HG03175 (cell line): ENCODE data around the gene MLIP.
"Not testable (repeated sequence)": the region's sequence is repeated elsewhere in the genome, so short reads cannot be mapped to it uniquely, and the experiment has no call there.

ENCODE experiments used
- ATAC-seq: cut with Tn5 transposase; IDR thresholded peaks from one replicate; pipeline ENCODE4 v1.9.1; 2021; ENCODE audit warnings: mild to moderate bottlenecking, moderate library complexity; ENCODE audit not compliant: unreplicated experiment

MLIP gene

DNA sequence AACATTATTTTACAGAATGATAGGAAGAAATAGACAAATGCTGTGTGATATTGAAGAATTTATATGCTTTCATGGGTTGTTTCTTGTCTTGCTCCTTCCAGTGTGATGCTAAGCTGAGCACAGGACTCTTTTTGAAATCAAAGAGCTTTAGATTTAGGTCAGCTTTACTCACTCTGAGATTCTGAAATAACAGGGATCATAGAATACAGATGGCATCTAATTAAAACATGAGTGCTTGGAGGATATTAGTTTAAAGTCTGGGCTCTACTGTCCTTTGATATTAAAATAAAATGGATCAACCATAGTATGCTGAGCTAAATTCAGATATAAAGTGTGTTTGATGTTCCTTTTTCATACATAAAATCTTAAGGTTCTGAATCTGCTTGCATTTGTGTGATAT, 29.6 kb downstream of the MLIP start:
- ATAC-seq = no peak

DNA sequence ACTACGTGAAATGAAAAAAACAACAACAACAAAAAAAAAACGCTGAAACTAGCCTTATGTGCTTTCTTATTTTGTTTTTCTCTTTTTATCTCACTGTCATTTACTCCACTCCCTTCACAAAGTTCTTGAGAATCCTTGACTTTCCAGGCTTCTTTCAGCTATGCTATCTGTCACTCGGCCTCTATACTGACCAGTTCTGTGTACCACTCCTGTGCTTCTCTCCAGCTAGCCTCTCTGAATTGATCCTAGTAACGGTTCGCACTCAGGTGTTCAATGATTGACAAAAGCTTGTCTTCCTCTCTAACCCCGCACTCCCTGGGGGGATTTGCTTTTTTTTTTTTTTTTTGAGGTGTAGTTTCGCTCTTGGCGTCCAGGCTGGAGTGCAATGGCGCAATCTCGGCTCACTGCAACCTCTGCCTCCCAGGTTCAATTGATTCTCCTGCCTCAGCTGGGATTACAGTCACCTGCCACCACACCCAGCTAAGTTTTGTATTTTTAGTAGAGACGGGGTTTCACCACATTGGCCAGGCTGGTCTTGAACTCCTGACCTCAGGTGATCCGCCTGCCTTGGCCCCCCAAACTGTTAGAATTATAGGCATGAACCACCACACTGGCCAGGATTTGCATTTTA, 31.8 kb downstream of the MLIP start:
- ATAC-seq = no peak

DNA sequence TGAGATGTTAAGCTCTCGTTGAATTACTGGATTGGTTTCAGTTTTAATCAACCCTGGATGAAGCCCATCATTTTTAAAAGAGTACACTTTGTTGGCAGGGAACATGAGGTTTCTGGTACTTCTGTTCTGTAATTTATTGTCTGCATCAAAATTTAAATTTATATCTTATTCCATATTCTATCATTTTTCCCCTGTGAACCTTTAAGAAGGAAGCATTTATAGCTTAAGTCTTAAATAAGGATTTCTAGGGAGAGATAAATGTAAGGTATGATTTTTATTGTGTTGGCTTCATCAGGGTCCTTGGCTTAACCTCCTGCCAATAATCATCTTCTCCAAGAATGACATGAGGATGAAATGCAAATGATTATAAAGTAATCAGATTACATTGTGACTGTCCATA, 40.6 kb downstream of the MLIP start:
- ATAC-seq = no peak

DNA sequence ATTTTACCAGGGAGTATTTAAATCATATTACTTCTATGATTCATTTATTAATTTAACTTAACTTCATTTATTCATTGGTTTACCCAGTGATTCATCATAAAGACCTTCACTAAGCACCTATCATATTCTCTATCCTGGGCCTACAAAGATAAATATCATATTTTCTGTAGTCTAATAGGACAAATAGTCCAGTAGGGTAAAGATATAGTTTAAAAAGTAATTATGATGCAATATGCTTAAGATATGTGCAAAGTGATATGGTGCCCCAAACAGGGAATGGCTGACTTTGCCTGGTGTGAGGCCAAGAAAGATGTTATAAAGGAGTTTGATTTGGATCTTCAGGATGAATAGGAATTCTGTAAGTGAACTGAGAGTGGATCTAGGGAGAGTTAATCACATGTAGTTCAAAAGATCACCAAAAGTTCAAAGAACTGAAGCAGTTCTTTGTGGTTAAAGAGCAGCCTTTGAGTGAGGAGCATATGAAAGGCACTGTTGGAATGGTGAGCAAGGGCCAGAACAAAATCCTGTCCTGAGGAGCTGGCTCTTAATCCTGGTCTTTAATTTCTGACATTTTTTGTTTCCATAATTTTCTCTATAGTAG, 45.5 kb downstream of the MLIP start:
- ATAC-seq = no peak

DNA sequence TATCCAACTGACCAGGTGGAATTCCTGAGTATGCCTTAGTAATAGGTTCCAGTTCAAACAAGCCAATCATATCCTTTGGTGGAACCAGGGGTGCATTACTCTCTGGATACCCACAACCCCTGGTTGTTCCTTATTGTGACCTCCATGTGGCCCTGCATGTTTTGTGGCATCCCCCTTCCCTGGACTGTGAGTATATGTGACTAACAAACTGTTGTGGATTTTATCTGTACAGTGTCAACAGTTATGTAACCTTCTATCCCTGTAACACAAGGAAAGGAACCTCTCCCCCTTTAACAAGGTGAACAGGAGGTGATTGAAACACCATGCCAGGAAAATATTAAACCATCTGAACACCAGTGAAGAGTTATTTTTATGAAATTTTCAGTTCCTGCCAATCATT, 46.2 kb downstream of the MLIP start:
- ATAC-seq = no peak

DNA sequence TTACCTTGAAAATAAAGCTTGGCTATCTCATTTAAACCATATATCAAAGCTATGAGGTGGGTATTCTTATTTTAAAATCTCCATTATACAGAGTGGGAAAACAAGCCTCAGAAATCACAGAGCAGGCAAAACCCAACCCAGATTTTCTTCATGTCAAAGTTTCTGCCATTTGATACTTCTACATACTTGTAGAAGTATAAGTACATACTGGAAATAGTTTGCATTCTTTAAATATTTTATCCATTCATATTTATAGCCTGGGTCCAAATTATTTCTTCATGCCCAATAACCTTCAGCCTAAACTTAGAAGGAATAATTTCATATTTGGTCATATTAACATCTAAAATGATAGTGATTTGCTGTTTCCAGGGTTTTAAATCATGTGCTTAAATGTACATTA, 61.8 kb downstream of the MLIP start:
- ATAC-seq = no peak

DNA sequence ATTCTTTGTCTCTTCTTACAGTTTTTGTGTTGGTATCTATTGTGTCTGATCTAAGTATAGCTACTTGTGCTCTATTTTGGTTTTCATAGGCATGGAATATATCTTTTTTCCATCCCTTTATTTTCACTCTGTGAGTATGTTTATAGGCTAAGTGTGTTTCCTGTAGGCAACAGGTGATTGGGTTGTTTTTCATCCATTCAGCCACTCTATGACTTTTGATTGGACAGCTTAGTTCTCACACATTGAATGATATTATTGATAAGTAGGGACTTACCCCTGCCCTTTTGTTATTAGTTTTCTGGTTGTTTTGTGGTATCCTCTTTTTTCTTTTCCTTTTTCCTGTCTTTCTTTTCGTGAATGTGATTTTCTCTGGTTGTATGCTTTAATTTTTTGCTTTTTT, 67.9 kb downstream of the MLIP start:
- no peak for ATAC-seq

DNA sequence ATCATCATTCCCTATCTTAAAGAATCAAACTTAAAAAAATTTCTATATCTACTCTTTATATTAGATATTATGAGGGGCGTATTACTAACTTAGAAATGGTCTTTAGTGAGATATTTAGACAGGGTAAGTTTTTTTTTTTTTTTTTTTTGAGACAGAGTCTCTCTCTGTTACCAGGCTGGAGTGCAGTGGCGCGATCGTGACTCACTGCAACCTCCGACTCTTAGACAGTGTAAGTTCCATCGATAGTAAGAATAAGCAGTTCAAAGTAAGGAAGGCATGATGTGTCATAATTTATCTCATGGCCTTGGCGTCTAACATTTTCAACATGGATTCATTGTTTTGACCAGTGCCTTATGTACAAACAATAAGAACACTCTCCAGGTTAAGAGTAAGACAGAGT, 72.4 kb downstream of the MLIP start:
- ATAC-seq = no peak

DNA sequence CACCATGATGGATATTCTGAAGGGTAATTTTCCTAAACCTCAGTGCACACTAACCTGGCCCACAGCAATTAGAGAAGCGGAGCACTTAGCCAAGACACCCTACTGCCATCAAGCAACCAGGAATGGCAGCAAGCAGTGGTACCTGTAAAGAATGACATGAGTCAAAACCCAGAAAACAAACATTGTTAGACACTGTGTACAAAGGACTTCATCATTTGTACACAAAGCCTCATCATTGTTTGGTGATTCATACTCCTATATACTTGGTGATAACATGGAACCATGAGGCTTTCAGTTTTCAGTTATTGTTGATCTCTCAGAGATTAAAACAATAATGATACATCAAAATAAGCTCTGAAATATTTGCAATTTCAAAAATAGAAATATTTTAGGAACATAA, 74.6 kb downstream of the MLIP start:
- ATAC-seq = no peak

DNA sequence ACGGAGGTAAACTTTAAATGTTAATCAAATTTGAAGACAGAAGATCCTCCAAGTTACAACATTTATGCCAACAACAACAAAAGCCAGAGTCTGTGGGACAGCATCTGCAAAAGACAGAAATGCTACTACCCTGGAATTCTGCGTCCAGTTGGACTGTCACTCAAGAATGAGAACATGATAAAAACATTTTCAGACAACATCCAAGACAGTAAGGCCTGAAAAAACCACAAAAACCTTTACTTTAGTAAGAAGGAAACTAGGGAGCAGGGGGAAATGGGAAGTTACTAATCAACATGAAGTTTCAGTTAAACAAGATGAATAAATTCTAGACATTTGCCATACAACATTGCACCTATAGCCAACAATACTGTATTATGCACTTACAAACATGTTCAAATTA, 77.6 kb downstream of the MLIP start:
- no peak for ATAC-seq

DNA sequence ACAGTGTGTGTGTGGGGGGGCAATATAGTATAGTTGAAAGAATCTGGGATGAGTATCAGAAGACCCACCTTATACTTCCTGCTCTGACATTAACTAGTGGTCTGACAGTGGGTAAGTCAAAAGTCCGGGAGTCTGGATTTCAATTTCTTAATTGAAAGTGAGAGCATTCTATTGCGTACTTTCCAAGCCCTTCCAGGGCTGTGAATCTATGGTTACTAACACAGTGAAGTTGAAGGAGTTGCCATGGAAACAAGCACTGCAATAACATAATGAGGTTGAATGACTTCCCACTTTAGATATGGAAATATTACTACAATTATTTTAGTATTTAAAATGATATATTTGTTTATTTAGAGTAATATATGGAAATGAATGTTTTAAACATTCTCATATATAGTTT, 80.2 kb downstream of the MLIP start:
- ATAC-seq = no peak

DNA sequence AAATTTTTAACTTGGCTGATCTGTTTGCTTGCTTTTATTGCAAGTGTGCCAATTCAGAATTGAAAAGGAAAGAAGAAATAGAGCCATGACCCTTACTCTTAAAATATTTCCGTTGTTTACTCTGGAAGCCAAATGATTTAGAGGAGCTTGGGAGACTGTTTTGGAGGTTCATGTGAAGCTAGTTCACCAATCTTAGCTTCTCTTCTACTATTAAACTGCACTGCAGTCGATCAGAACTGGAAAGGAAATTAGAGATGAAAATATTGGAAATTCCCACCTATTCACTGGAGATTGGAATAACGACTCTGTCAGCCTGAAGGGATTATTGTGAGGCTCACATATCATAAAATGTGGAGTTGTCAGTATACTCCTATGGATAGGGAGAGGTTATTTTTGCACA, 81.8 kb downstream of the MLIP start:
- no peak for ATAC-seq

DNA sequence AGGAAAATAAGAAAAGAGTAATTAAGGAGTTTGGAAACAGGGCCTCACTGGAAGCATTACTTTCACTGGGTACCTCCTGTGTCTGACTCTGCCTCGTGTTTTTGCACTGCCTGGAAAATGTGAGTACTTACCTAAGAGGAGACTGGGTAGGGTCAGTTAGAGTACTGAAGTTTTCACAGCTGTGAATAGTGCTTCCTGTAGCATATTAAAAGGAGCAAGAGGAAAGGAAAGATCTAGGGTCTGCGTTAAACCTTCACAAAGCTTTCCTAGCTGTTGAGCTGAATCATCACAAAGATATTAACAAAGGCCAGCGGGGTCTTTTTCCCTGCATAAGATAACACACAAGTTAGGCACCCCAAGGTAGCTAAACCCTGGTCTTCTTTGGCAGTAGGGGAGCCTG, 82.3 kb downstream of the MLIP start:
- no peak for ATAC-seq

DNA sequence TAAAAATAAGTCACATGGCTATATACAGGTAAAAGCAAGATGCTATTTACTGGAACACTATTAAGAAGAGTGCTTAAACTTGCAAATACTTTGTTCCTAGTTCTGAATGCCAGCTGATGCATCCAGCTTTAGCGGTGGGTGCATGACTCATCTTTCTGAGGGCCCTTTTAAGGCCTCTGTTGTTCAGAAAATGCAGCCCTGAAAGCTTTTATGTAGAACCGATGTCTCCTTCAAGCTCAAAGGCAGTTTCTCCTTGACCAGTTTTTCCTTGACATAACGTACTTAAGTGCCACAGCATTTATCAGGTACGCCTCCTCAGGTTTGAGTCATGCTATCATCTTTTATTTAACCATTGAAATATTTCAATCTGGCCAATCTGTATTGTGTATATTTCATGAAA, 82.8 kb downstream of the MLIP start:
- no peak for ATAC-seq

DNA sequence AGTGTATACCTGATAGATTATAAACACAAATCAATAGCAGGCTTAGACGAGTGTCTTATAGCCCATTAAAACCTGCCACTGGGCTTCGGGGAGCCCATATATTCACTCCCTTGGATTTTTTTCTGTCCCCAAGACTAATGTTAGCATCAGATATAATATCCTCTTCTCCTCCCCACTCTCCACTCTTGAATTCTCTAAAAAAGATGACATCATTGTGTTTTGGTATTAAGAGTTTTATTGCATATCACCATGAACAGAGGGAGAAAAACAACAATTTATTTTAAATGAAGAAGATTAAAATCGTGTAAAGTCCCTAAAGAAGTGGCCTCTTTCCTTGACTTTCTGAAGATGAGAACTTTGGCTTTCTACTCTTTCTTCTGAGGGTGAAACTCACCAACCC, 84.4 kb downstream of the MLIP start:
- no peak for ATAC-seq

DNA sequence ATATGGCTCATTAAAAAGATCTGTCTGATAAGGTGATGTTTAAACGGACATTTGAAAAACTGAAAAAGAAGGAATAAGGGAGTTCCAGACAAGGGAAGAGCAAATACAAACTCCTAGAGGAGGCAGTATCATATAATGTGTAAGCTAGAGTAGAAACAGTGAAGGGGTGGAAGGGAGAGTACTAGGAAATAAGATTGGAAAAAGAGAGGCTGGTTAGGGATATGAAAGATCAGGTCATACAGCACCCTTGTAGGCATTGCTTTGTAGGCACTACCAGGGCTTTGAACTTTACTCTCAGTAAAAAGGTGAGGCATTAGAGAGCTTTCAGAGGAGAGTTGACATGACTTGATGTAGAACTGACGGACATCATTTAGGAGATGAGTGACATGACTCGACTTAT, 85.7 kb downstream of the MLIP start:
- no peak for ATAC-seq

DNA sequence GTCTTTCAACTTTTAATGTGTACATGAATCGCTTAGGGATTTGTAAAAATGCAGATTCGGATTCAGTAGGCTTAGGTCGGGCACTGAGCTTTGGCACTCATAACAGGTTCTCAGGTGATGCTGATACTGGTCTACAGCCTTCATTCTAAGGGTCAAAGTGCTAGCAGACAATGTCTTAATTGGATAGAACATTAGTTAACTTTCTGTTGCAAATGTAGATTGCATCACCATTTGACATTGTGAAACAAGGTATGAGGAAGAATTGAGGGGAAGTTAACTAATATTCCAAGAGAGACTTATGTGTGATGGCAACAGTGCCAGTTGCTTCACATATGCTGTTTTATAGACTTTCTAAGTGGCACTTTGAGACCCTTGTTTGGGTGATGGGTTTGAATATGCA, 86.9 kb downstream of the MLIP start:
- no peak for ATAC-seq

DNA sequence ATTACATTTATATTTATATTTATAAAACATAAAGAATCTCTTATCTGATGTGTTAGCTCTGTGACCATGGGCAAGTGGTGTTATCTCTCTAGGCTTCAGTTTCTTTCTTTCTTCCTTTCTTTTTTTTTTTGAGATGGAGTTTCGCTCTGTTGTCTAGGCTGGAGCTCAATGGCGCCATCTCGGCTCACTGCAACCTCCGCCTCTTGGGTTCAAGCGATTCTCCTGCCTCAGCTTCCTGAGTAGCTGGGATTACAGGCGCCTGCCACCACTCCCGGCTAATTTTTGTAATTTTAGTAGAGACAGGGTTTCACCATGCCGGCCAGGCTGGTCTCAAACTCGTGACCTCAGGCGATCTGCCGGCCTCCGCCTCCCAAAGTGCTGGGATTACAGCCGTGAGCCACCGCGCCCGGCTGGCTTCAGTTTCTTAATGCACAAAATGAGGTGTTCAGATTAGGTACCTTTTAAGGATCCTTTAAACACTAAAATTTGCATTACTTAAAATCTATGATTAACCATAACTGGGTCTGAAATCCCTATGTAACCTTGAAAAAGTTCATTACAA, 92.3 kb downstream of the MLIP start:
- ATAC-seq = not testable (repeated sequence)

DNA sequence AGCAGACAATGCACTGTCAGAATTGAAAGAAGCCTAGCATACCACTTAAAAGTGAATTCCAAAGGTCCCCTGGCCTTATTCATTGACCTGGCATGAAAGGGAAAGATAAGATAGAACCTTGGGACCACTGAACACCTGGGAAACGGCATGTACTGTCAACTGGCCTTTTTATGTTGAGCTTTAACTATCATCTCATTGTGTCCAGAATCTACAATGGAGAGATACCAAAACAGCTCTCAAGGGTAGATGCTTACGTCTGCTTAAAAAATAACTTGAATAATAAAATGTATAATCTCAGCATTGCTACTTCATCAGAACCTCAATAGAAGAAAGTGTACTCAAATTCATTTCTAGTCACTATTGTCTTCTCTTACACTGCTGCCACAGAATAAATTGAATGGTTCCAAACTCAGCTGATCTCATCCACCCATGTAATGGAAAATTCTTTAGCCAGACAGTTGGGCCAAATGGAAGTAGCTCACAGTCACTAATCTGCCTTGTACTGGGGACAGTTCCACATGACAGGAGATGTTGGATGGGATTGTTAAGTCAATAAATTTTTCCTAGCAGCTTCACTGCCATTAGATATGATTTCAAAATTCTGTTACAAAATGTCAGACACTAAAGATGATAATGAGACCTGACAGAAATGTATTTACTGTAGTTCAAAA, 93.8 kb downstream of the MLIP start:
- ATAC-seq = no peak

DNA sequence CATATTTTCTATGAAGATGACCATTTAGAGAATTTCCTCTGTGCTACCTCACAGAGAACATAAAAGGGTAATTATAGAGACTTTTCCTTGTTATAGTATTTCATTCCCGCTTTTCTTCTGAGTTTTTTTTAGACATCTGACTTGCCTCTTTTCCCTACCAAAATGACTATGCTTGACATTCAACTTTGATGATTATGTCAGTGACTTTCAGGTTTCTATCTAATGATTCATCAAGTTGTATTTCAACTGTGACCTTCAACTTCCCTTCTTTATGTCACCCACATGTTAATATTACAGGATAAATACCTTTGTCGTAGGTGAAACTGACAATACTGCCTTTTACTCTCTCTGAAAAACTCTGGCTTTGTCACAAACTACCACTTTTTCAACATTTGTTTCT, 95.3 kb downstream of the MLIP start:
- no peak for ATAC-seq

DNA sequence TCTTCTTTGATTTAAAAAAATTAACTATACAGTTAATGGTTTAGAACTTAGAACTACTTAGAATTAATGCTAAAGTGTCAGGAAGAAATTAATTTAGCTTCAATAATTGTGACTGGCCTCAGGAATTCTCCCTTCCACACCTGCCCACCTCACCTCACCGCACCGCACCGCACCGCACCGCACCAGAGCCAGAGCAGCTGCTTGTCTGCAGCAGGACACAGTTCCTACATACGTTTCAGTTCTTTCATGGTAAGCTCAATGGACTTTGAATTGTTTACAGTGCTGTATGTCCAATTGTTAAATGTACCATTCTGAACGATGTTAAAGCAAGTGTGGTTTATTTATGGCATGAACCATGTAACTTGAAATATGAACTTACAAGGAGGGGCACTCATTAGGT, 98.7 kb downstream of the MLIP start:
- not testable (repeated sequence) for ATAC-seq

DNA sequence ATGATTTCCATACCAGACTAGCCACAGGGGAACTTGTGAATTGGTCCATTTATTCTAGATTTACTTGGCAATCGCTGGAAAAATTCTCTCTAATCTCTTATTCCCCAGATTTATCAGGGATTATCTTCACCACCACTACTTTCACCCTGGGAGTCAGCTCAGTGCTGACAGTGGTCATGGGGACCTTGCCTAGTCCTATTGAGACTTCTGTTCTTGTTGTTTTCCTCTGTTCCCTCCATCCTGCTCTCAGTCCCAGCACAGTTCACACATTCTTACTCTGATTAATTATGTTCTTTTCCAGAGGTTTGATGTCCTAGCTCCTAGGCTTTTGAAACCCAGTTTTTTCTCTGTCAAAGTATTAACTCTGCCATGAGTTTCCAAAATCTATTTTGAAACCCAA, 103.0 kb downstream of the MLIP start:
- no peak for ATAC-seq
